GM12878 (cell line): ENCODE data around the gene NPAS3. TPM values are rescaled to one million over a fixed set of nuclear protein-coding genes. Genes with fewer than 3 reads are reported as not detected.

ENCODE experiments used
- ATAC-seq: fragments of 200-7000 bp; cut with Tn5 transposase; 3 replicates; pipeline ENCODE4 v1.9.1; 2020; ENCODE audit warnings: mild to moderate bottlenecking, moderate library complexity
- BruUV-seq: library from RNA; stranded (reverse); fragments of 400-500 nt; replicated peaks from 2 replicates; lab custom pipeline; 2021; lab: Mats Ljungman, UMichigan
- CTCF ChIA-PET: fragments of 300-600 bp; sonication (Branson Sonifier 250); formaldehyde crosslinking; extraction: SDS; loops from one replicate; lab custom pipeline; 2021; ENCODE audit warnings: inconsistent platforms; lab: Yijun Ruan, JAX
- POLR2A ChIA-PET: fragments of 350-600 bp; formaldehyde crosslinking; extraction: SDS; loops from one replicate; lab custom pipeline; 2021; ENCODE audit warnings: inconsistent platforms; lab: Charles Lee
- RAD21 ChIA-PET: fragments of 300-600 bp; sonication (Branson Sonifier 250); formaldehyde crosslinking; loops from one replicate; lab custom pipeline; 2023; ENCODE audit warnings: antibody characterized with exemption; ENCODE audit not compliant: unreplicated experiment; lab: Charles Lee
- SMC1A ChIA-PET: fragments of 300-600 bp; sonication (Branson Sonifier 250); formaldehyde crosslinking; loops from one replicate; lab custom pipeline; 2023; ENCODE audit not compliant: unreplicated experiment, uncharacterized antibody; lab: Charles Lee
- DNase-seq: peaks from one replicate; pipeline ENCODE4 v3.0.0-alpha.2; 2011; ENCODE audit warnings: low read depth, low spot score
- FAIRE-seq: peaks from 3 replicates; lab custom pipeline; 2011; peaks lifted over from hg19 to GRCh38; lab: Jason Lieb, UNC
- H2AFZ ChIP-seq: 2 replicates; pipeline ENCODE4 v1.6.0; 2011; ENCODE audit warnings: low read depth, low read length, control low read depth; ENCODE audit not compliant: control insufficient read depth
- H3K27ac ChIP-seq: 2 replicates; pipeline ENCODE4 v1.5.1; 2011; ENCODE audit warnings: control low read depth; ENCODE audit not compliant: control insufficient read depth, insufficient read depth
- H3K27me3 ChIP-seq, 2 experiments: replicated peaks in 1 of 2; 2 replicates each; pipeline versions ENCODE4 v1.6.0 to v1.6.1; 2011; ENCODE audit warnings: low read length in 1 of 2; ENCODE audit not compliant: control insufficient read depth in 2 of 2, insufficient read depth in 2 of 2
- H3K36me3 ChIP-seq, 2 experiments: 2 replicates each; pipeline ENCODE4 v1.5.1; 2011; ENCODE audit warnings: low read length in 1 of 2; ENCODE audit not compliant: control insufficient read depth in 2 of 2, insufficient read depth in 2 of 2
- H3K4me1 ChIP-seq: 2 replicates; pipeline ENCODE4 v1.6.1; 2011; ENCODE audit warnings: mild to moderate bottlenecking, low read length, moderate library complexity, mixed read lengths; ENCODE audit not compliant: control insufficient read depth, insufficient read depth
- H3K4me2 ChIP-seq: 2 replicates; pipeline ENCODE4 v1.6.0; 2011; ENCODE audit warnings: control low read depth; ENCODE audit not compliant: control insufficient read depth, insufficient read depth
- H3K4me3 ChIP-seq: fragments of 200-600 bp; sonication (generic); 2 replicates; pipeline ENCODE4 v1.5.1; 2016
- H3K79me2 ChIP-seq: 2 replicates; pipeline ENCODE4 v1.6.0; 2011; ENCODE audit warnings: low read length; ENCODE audit not compliant: control insufficient read depth, insufficient read depth
- H3K9ac ChIP-seq: 2 replicates; pipeline ENCODE4 v1.8.0; 2011; ENCODE audit warnings: low read length, control low read depth, mixed read lengths; ENCODE audit not compliant: control insufficient read depth, insufficient read depth
- H3K9me3 ChIP-seq: replicated peaks from 3 replicates; pipeline ENCODE4 v1.5.1; 2011; ENCODE audit warnings: mild to moderate bottlenecking, low read length; ENCODE audit not compliant: control insufficient read depth, insufficient read depth
- H4K20me1 ChIP-seq: 2 replicates; pipeline ENCODE4 v1.6.0; 2011; ENCODE audit not compliant: control insufficient read depth, insufficient read depth
- CEBPZ ChIP-seq: fragments of 150-350 bp; IDR thresholded peaks from 2 replicates; pipeline ENCODE4 v1.6.1; 2016; ENCODE audit warnings: low read depth, low read length
- CHD1 ChIP-seq: IDR thresholded peaks from 2 replicates; pipeline ENCODE4 v1.6.1; 2012; ENCODE audit warnings: low read depth, low read length, improper control_type of control experiment
- HSF1 ChIP-seq: fragments of 150-350 bp; IDR thresholded peaks from 2 replicates; pipeline ENCODE4 v1.6.1; 2014; ENCODE audit warnings: mild to moderate bottlenecking, low read depth, low read length
- JUNB ChIP-seq: IDR thresholded peaks from 2 replicates; pipeline ENCODE4 v1.6.1; 2016; ENCODE audit warnings: antibody characterized with exemption, mild to moderate bottlenecking
- JUND ChIP-seq: IDR thresholded peaks from 2 replicates; pipeline ENCODE4 v1.6.1; 2012; ENCODE audit warnings: low read depth, mild to moderate bottlenecking, low read length, improper control_type of control experiment, moderate library complexity
- MEF2B ChIP-seq: fragments of 450-650 bp; IDR thresholded peaks from 2 replicates; pipeline ENCODE4 v1.6.1; 2018; ENCODE audit warnings: mild to moderate bottlenecking, moderate library complexity; ENCODE audit not compliant: partially characterized antibody, poor library complexity, severe bottlenecking
- MYB ChIP-seq: fragments of 150-350 bp; IDR thresholded peaks from 2 replicates; pipeline ENCODE4 v1.6.1; 2014; ENCODE audit warnings: mild to moderate bottlenecking, low read depth, low read length, borderline replicate concordance
- PML ChIP-seq: IDR thresholded peaks from 2 replicates; pipeline ENCODE4 v1.6.1; 2012; ENCODE audit warnings: low read length, inconsistent platforms
- RFX5 ChIP-seq: IDR thresholded peaks from 2 replicates; pipeline ENCODE4 v1.6.1; 2011; ENCODE audit warnings: low read depth, low read length, improper control_type of control experiment
- SMAD1 ChIP-seq: fragments of 450-650 bp; IDR thresholded peaks from 2 replicates; pipeline ENCODE4 v1.6.1; 2018; ENCODE audit warnings: mild to moderate bottlenecking, low read depth; ENCODE audit not compliant: partially characterized antibody
- SMAD5 ChIP-seq: IDR thresholded peaks from 2 replicates; pipeline ENCODE4 v1.6.1; 2016; ENCODE audit warnings: antibody characterized with exemption, low read depth
- ZZZ3 ChIP-seq: IDR thresholded peaks from 2 replicates; pipeline ENCODE4 v1.6.1; 2011; ENCODE audit warnings: low read depth; ENCODE audit not compliant: control insufficient read depth, insufficient read length
- WGBS: methylation state at CpG from one replicate; pipeline ENCODE4 v1.1.6; 2016; ENCODE audit warnings: low lambda C conversion rate; ENCODE audit not compliant: insufficient replicate concordance, insufficient coverage; ENCODE audit errors: missing lambda C conversion rate; 5-methylcytosine and 5-hydroxymethylcytosine counted together
- in situ Hi-C: fragments of 300-500 bp; cut with MboI; formaldehyde crosslinking; loops from 9 replicates; pipeline ENCODE4 v1.14.3; 2018; ENCODE audit warnings: mixed read lengths
- intact Hi-C: fragments of 100-400 bp; cut with micrococcal nuclease; formaldehyde crosslinking; loops from one replicate; pipeline ENCODE4 v1.14.2; 2022; ENCODE audit not compliant: unreplicated experiment
- polyA plus RNA-seq, 11 experiments: library from polyadenylated mRNA; depleted of rRNA in 4 of 11; unstranded in 6 of 11; stranded (reverse) in 5 of 11; fragments of >200 nt; fragmentation: Nextera tagmentation in 4 of 11; fragmentation: Illumina TruSeq in 1 of 11; extraction: Ambion mirVana in 4 of 11; extraction: Trizol in 1 of 11; gene quantifications; 1 replicate in 1 of 11; 2 replicates in 10 of 11; pipeline versions ENCODE4 v1.2.1 to v1.2.3, GENCODE V29; 2011 to 2016; ENCODE audit warnings: inconsistent platforms in 2 of 11, missing spikeins in 2 of 11, low read depth in 1 of 11
- total RNA-seq, 4 experiments: library from RNA; depleted of rRNA in 3 of 4; stranded (reverse); fragments of >200 nt in 3 of 4; fragmentation: Illumina TruSeq in 1 of 4; extraction: Trizol in 1 of 4; gene quantifications; 2 replicates each; pipeline versions ENCODE4 v1.2.1 to v1.2.3, GENCODE V29; 2013 to 2021

NPAS3 gene
- total and polyA plus RNA-seq, 10 of the 15 experiments (the other 5 are each of a cell fraction or from before 2014, with no cell fraction given), result under 0.01 to 2.7 (median 0.03) TPM; not detected in 6

- FAIRE-seq, result no peak
- POLR2A ChIA-PET, result no interaction called here
- BruUV-seq, result no TSS peak
- CTCF ChIA-PET, result interaction anchor here (1.0 to 1.6 kb wide), 4 partner anchors 10 to 151 kb away, joined by 3 to 4 read pairs (median 3); no protein-coding TSS in a partner anchor
- H4K20me1 ChIP-seq, result no peaks in the 10 kb centered on the region
- SMC1A ChIA-PET, result interaction anchor here (1.2 to 2.2 kb wide), 4 partner anchors 10 to 78 kb away, joined by 4 to 11 read pairs (median 6); no protein-coding TSS in a partner anchor
- no peak for TF ChIP-seq JUNB
- TF ChIP-seq HSF1, result no peak
- TF ChIP-seq CHD1, result no peak
- no peaks in the 10 kb centered on the region for H3K27me3 ChIP-seq
- WGBS, result 33% methylated on average over 6 of the region's 6 CpGs
- ATAC-seq, result no peak
- no peak overlapping the region for H3K27ac ChIP-seq
- no peak for DNase-seq
- in situ Hi-C loops (no loop called here), intact Hi-C loops (no loop called here)
- no peak overlapping the region for H2AFZ ChIP-seq
- H3K79me2 ChIP-seq, result no peaks in the 10 kb centered on the region
- no peaks in the 10 kb centered on the region for H3K36me3 ChIP-seq
- no peaks in the 10 kb centered on the region for H3K4me1 ChIP-seq
- no peak overlapping the region for H3K4me2 ChIP-seq
- H3K9ac ChIP-seq, result no peak overlapping the region
- no peak overlapping the region for H3K4me3 ChIP-seq
- no peaks in the 10 kb centered on the region for H3K9me3 ChIP-seq
- RAD21 ChIA-PET, result no interaction called here
Observed at GRCh38 chr14:33642080-33642479, 703.4 kb downstream of the NPAS3 start.

GRCh38 chr14:33642691-33643244, 704.1 kb downstream of the NPAS3 start:
- Histone ChIP-seq H3K4me2 (no peak overlapping the region), H4K20me1 (no peaks in the 10 kb centered on the region), H3K9me3 (no peaks in the 10 kb centered on the region), H3K27ac (no peak overlapping the region), H3K79me2 (no peaks in the 10 kb centered on the region), H3K4me3 (no peak overlapping the region), H3K9ac (no peak overlapping the region), H3K4me1 (no peaks in the 10 kb centered on the region), H3K36me3 (no peaks in the 10 kb centered on the region), H3K27me3 (no peaks in the 10 kb centered on the region), H2AFZ (no peak overlapping the region)
- ChIA-PET RAD21 (interaction anchor here (0.8 to 1.7 kb wide), 16 partner anchors 10 to 132 kb away, joined by 3 to 10 read pairs (median 4); no protein-coding TSS in a partner anchor), CTCF (interaction anchor here (0.9 to 1.4 kb wide), 6 partner anchors 9 to 67 kb away, joined by 3 to 5 read pairs (median 4); no protein-coding TSS in a partner anchor), SMC1A (interaction anchor here (1.0 to 5.9 kb wide), 20 partner anchors 8 to 171 kb away, joined by 3 to 61 read pairs (median 4); no protein-coding TSS in a partner anchor), POLR2A (interaction anchor here (1.0 to 1.5 kb wide), 6 partner anchors 10 to 125 kb away, joined by 3 to 13 read pairs (median 4); no protein-coding TSS in a partner anchor)
- intact Hi-C loops, result no loop called here
- DNase-seq (no peak), FAIRE-seq (no peak), ATAC-seq (no peak)
- BruUV-seq, result no TSS peak
- 28% methylated on average over 4 of the region's 4 CpGs for WGBS
- in situ Hi-C loops, result no loop called here
- TF ChIP-seq RFX5 (no peak), SMAD5 (no peak), ZZZ3 (no peak), CEBPZ (no peak), MYB (no peak), MEF2B (no peak), JUND (no peak), PML (no peak), SMAD1 (no peak)
